B cell (primary cell): ENCODE measurements around the gene TM2D1. TPM values are rescaled to one million over a fixed set of nuclear protein-coding genes. Genes with fewer than 3 reads are reported as not detected.

ENCODE experiments used
- ATAC-seq: fragments of 200-7000 bp; cut with Tn5 transposase; one replicate; pipeline ENCODE4 v1.10.0; 2021; ENCODE audit warnings: low read depth, mild to moderate bottlenecking, moderate number of reproducible peaks, moderate library complexity
- CTCF ChIA-PET: fragments of 350-600 bp; sonication (Branson Sonifier 250); formaldehyde crosslinking; loops from one replicate; lab custom pipeline; 2021; ENCODE audit warnings: antibody characterized with exemption, inconsistent platforms; lab: Charles Lee
- POLR2A ChIA-PET: fragments of 350-600 bp; sonication (Branson Sonifier 250); formaldehyde crosslinking; loops from one replicate; lab custom pipeline; 2021; ENCODE audit warnings: antibody characterized with exemption; lab: Charles Lee
- DNase-seq: peaks from one replicate; pipeline ENCODE4 v3.0.0; 2013
- H2AFZ ChIP-seq: 2 replicates; pipeline ENCODE4 v1.6.1; 2012; ENCODE audit warnings: mild to moderate bottlenecking, low read depth, low read length; ENCODE audit not compliant: insufficient read depth, poor library complexity, severe bottlenecking
- H3K27ac ChIP-seq, 2 donors: 1 replicate in 1 of 2; 2 replicates in 1 of 2; pipeline ENCODE4 v1.5.1; 2012 to 2013; ENCODE audit warnings: low read length in 2 of 2, mild to moderate bottlenecking in 2 of 2, moderate library complexity in 1 of 2
- H3K27me3 ChIP-seq, 4 experiments: fragments of 200-600 bp in 1 of 4; sonication (generic) in 1 of 4; replicated peaks in 1 of 4; 1 replicate in 2 of 4; 2 replicates in 2 of 4; pipeline versions ENCODE4 v1.6.1 to v1.7.0; 2013 to 2016; ENCODE audit warnings: low read length in 3 of 4, mild to moderate bottlenecking in 2 of 4, mixed read lengths in 1 of 4, moderate library complexity in 1 of 4; ENCODE audit not compliant: insufficient read depth in 4 of 4, control insufficient read depth in 3 of 4; ENCODE audit errors: control extremely low read depth in 1 of 4
- H3K36me3 ChIP-seq, 2 experiments: replicated peaks in 1 of 2; 1 replicate in 1 of 2; 2 replicates in 1 of 2; pipeline versions ENCODE4 v1.6.1 to v1.7.1; 2013; ENCODE audit warnings: low read length in 1 of 2; ENCODE audit not compliant: insufficient read depth in 2 of 2, control insufficient read depth in 1 of 2; ENCODE audit errors: control extremely low read depth in 1 of 2, extremely low read depth in 1 of 2
- H3K4me1 ChIP-seq, 2 donors: fragments of 200-600 bp in 1 of 2; sonication (generic) in 1 of 2; 1 replicate in 1 of 2; 2 replicates in 1 of 2; pipeline versions ENCODE4 v1.5.1 to v1.6.1; 2013 to 2017; ENCODE audit warnings: low read length in 2 of 2; ENCODE audit not compliant: control insufficient read depth in 2 of 2, insufficient read depth in 2 of 2
- H3K4me2 ChIP-seq: replicated peaks from 2 replicates; pipeline ENCODE3; 2012; ENCODE audit warnings: mild to moderate bottlenecking, low read depth, low read length; ENCODE audit not compliant: poor library complexity, severe bottlenecking
- H3K4me3 ChIP-seq, 5 experiments: fragments of 200-600 bp in 1 of 5; sonication (generic) in 1 of 5; 1 replicate in 3 of 5; 2 replicates in 2 of 5; pipeline versions ENCODE4 v1.5.1 to v1.7.0; 2011 to 2016; ENCODE audit warnings: low read length in 4 of 5, mild to moderate bottlenecking in 4 of 5, low read depth in 2 of 5, control low read depth in 1 of 5, moderate library complexity in 1 of 5; ENCODE audit not compliant: insufficient read depth in 1 of 5; ENCODE audit errors: control extremely low read depth in 1 of 5, extremely low read depth in 1 of 5
- H3K79me2 ChIP-seq: fragments of 200-600 bp; sonication (generic); one replicate; pipeline ENCODE4 v1.6.0; 2016; ENCODE audit warnings: low read length; ENCODE audit not compliant: control insufficient read depth, insufficient read depth
- H3K9ac ChIP-seq: fragments of 200-600 bp; sonication (generic); 2 replicates; pipeline ENCODE4 v1.6.1; 2017; ENCODE audit warnings: mild to moderate bottlenecking, low read length, moderate library complexity
- H3K9me3 ChIP-seq, 3 donors: one replicate each; pipeline versions ENCODE4 v1.6.1 to v1.7.1; 2013; ENCODE audit warnings: low read length in 2 of 3; ENCODE audit not compliant: control insufficient read depth in 2 of 3, insufficient read depth in 1 of 3; ENCODE audit errors: control extremely low read depth in 1 of 3
- H4K20me1 ChIP-seq: 2 replicates; pipeline ENCODE4 v1.6.0; 2012; ENCODE audit warnings: mild to moderate bottlenecking, low read length; ENCODE audit not compliant: insufficient read depth, control insufficient read depth, poor library complexity, severe bottlenecking
- H3K27ac Mint-ChIP-seq: one replicate; pipeline ENCODE4 v1.8.0; 2021; ENCODE audit warnings: mixed read lengths
- H3K27me3 Mint-ChIP-seq: one replicate; pipeline ENCODE4 v1.8.0; 2021; ENCODE audit warnings: mixed read lengths
- H3K4me1 Mint-ChIP-seq: one replicate; pipeline ENCODE4 v1.8.0; 2021; ENCODE audit warnings: mixed read lengths
- H3K4me3 Mint-ChIP-seq: one replicate; pipeline ENCODE4 v1.8.0; 2021; ENCODE audit warnings: mixed read lengths
- H3K9me3 Mint-ChIP-seq: one replicate; pipeline ENCODE4 v1.8.0; 2022; ENCODE audit warnings: mixed read lengths; ENCODE audit not compliant: insufficient read depth
- CTCF ChIP-seq: fragments of 200-600 bp; IDR thresholded peaks from one replicate; pipeline ENCODE4 v1.8.0; 2022; ENCODE audit warnings: antibody characterized with exemption, mild to moderate bottlenecking
- EZH2 ChIP-seq: IDR thresholded peaks from 2 replicates; pipeline ENCODE4 v1.6.1; 2012; ENCODE audit warnings: borderline replicate concordance, low read depth, mild to moderate bottlenecking, moderate library complexity, low read length; ENCODE audit not compliant: insufficient read depth, poor library complexity, severe bottlenecking
- WGBS: methylation state at CpG from one replicate; pipeline ENCODE4 v1.1.5; 2013; ENCODE audit warnings: missing lambda C conversion rate; ENCODE audit not compliant: insufficient coverage; 5-methylcytosine and 5-hydroxymethylcytosine counted together
- intact Hi-C: fragments of 100-400 bp; cut with micrococcal nuclease; formaldehyde crosslinking; loops from one replicate; pipeline ENCODE4 v1.10.0; 2022
- polyA plus RNA-seq: library from polyadenylated mRNA; depleted of rRNA; stranded (reverse); fragments of >200 nt; gene quantifications from 2 replicates; pipeline ENCODE4 v1.2.3, GENCODE V29; 2012
- total RNA-seq, 2 donors: library from RNA; stranded (reverse); fragments of 120-200 nt in 1 of 2; gene quantifications; 1 replicate in 1 of 2; 2 replicates in 1 of 2; pipeline versions ENCODE4 v1.2.3 to v1.2.4, GENCODE V29; 2013 to 2022

The TM2D1 gene
- total and polyA plus RNA-seq, 2 donors (not counting 1 experiment from before 2014, with no cell fraction given) = 30.8 to 53.3 TPM

- TF ChIP-seq CTCF = no peak
- no peak for TF ChIP-seq EZH2
- Histone ChIP-seq H3K9ac (no peak overlapping the region), H3K79me2 (no peaks in the 10 kb centered on the region), H2AFZ (peak overlapping the region; percentile 96), H3K36me3 (no peaks in the 10 kb centered on the region), H3K4me1 (peaks cover 9 to 13% of the 10 kb centered on the region in 2 donors), H4K20me1 (no peaks in the 10 kb centered on the region), H3K9me3 (no peaks in the 10 kb centered on the region), H3K4me2 (no peak overlapping the region), H3K27ac (peak overlapping the region in 1 of 2 donors; percentile 54), H3K4me3 (no peak overlapping the region), H3K27me3 (no peaks in the 10 kb centered on the region)
- DNase-seq (peak; percentile 13), ATAC-seq (no peak)
- intact Hi-C loops = loop anchor here (5.0 kb wide), 1 partner anchor 693 kb away; the partner anchor contains the start of gene USP1
- Mint-ChIP-seq H3K4me1 (peaks cover 13% of the 10 kb centered on the region), H3K27me3 (no peaks in the 10 kb centered on the region), H3K4me3 (peak overlapping the region; percentile 79), H3K9me3 (no peaks in the 10 kb centered on the region), H3K27ac (peak overlapping the region; percentile 71)
- 97% methylated on average over 4 of the region's 6 CpGs for WGBS
- CTCF ChIA-PET = no interaction called here
- POLR2A ChIA-PET = interaction anchor here (1.0 kb wide), 1 partner anchor 19 kb away, joined by 3 read pairs; no protein-coding TSS in a partner anchor
These were observed 19.0 kb upstream of the TM2D1 start for GRCh38 chr1:61743716-61744580.

GRCh38 chr1:61743431-61743705 is 18.4 kb upstream of the TM2D1 start:
- Histone ChIP-seq H2AFZ (peak overlapping the region; percentile 96), H3K4me1 (peaks cover 9 to 13% of the 10 kb centered on the region in 2 donors), H3K4me3 (peak overlapping the region in 2 of 5 experiments; percentile 67 to 78), H3K9ac (no peak overlapping the region), H3K79me2 (no peaks in the 10 kb centered on the region), H3K9me3 (no peaks in the 10 kb centered on the region), H3K27ac (peak overlapping the region in 1 of 2 donors; percentile 54), H3K4me2 (peak overlapping the region; percentile 91), H4K20me1 (no peaks in the 10 kb centered on the region), H3K27me3 (no peaks in the 10 kb centered on the region), H3K36me3 (no peaks in the 10 kb centered on the region)
- CTCF ChIA-PET = no interaction called here
- Mint-ChIP-seq H3K27me3 (no peaks in the 10 kb centered on the region), H3K4me1 (peaks cover 13% of the 10 kb centered on the region), H3K9me3 (no peaks in the 10 kb centered on the region), H3K27ac (peak overlapping the region; percentile 71), H3K4me3 (peak overlapping the region; percentile 79)
- POLR2A ChIA-PET = interaction anchor here (1.0 kb wide), 1 partner anchor 18 kb away, joined by 3 read pairs; no protein-coding TSS in a partner anchor
- WGBS = 65% methylated on average over 2 of the region's 5 CpGs
- TF ChIP-seq CTCF (no peak), EZH2 (no peak)
- intact Hi-C loops = loop anchor here (5.0 kb wide), 1 partner anchor 694 kb away; the partner anchor contains the start of gene USP1
- DNase-seq (no peak), ATAC-seq (no peak)
